Suppressor macrophage (primary cell): Measurements from ENCODE around the gene NPB.

Experiments
- DNase-seq, 4 experiments: peaks; one replicate each; pipeline ENCODE4 v3.0.0-alpha.2; 2020 to 2022

The NPB gene

GRCh38 chr17:81899514-81900166 is 2.4 kb upstream of the NPB start:
- no peak for DNase-seq

GRCh38 chr17:81900181-81900820 is 1.7 kb upstream of the NPB start:
- no peak for DNase-seq

- DNase-seq: no peak
These were observed 643 bp upstream of the NPB start for GRCh38 chr17:81901167-81902022.

GRCh38 chr17:81902653-81903414 is 796 bp downstream of the NPB start:
- no peak for DNase-seq

- DNase-seq: no peak
These were observed 1.4 kb downstream of the NPB start for GRCh38 chr17:81903415-81903831.

- DNase-seq: no peak
These were observed 2.0 kb downstream of the NPB start for GRCh38 chr17:81903896-81904599.

GRCh38 chr17:81904600-81905423 is 2.8 kb downstream of the NPB start:
- DNase-seq: no peak

- no peak for DNase-seq
These were observed 3.4 kb downstream of the NPB start for GRCh38 chr17:81905424-81905875.

GRCh38 chr17:81905993-81906392 is 4.0 kb downstream of the NPB start:
- no peak for DNase-seq

- no peak for DNase-seq
These were observed 4.6 kb downstream of the NPB start for GRCh38 chr17:81906476-81907218.

- no peak for DNase-seq
These were observed 5.4 kb downstream of the NPB start for GRCh38 chr17:81907219-81908145.

- no peak for DNase-seq
These were observed 6.8 kb downstream of the NPB start for GRCh38 chr17:81908793-81909192.

- no peak for DNase-seq
These were observed 7.2 kb downstream of the NPB start for GRCh38 chr17:81909231-81909630.

GRCh38 chr17:81909966-81910839 is 8.2 kb downstream of the NPB start:
- peak in 3 of 4 experiments; percentile 50 to 66 (median 51) for DNase-seq

- peak in 1 of 4 experiments; percentile 20 for DNase-seq
These were observed 8.8 kb downstream of the NPB start for GRCh38 chr17:81910840-81911276.

- DNase-seq: peak; percentile 86 to 96 (median 92)
These were observed 9.4 kb downstream of the NPB start, which contains the start of gene PCYT2 for GRCh38 chr17:81911277-81911961. PCYT2 (minus strand) TSS chr17:81911399; CDS start chr17:81911355, 44 bp downstream.

GRCh38 chr17:81911969-81912368 is 9.9 kb downstream of the NPB start:
- no peak for DNase-seq
